IMR-90 (cell line): ENCODE results near the gene URM1. TPM values are rescaled to one million over a fixed set of nuclear protein-coding genes. Genes with fewer than 3 reads are reported as not detected.

Experiments used
- ATAC-seq: fragments of 200-7000 bp; cut with Tn5 transposase; 2 replicates; pipeline ENCODE4 v1.9.1; 2020; ENCODE audit warnings: low read depth, mild to moderate bottlenecking, moderate library complexity
- BruUV-seq: library from RNA; stranded (reverse); fragments of 400-500 nt; replicated peaks from 2 replicates; lab custom pipeline; 2021; lab: Mats Ljungman, UMichigan
- CTCF ChIA-PET: fragments of 300-600 bp; formaldehyde crosslinking; extraction: SDS; loops from one replicate; lab custom pipeline; 2021; ENCODE audit warnings: antibody characterized with exemption; lab: Yijun Ruan, JAX
- POLR2A ChIA-PET: fragments of 300-600 bp; sonication (Branson Sonifier 250); formaldehyde crosslinking; loops from one replicate; lab custom pipeline; 2022; ENCODE audit warnings: antibody characterized with exemption; ENCODE audit not compliant: unreplicated experiment; lab: Charles Lee
- DNase-seq: peaks from one replicate; pipeline ENCODE4 v3.0.0; 2013
- H2AFZ ChIP-seq: replicated peaks from 2 replicates; pipeline ENCODE3; 2013; ENCODE audit warnings: low read length, mild to moderate bottlenecking; ENCODE audit not compliant: poor library complexity
- H2AK5ac ChIP-seq: 2 replicates; pipeline ENCODE4 v1.6.1; 2013; ENCODE audit warnings: low read depth, low read length, inconsistent platforms
- H2AK9ac ChIP-seq: replicated peaks from 2 replicates; pipeline ENCODE3; 2013; ENCODE audit warnings: mild to moderate bottlenecking, low read depth, low read length, moderate library complexity; ENCODE audit not compliant: poor library complexity
- H2BK120ac ChIP-seq: 2 replicates; pipeline ENCODE4 v1.6.1; 2013; ENCODE audit warnings: low read depth, low read length, inconsistent platforms
- H2BK15ac ChIP-seq: 3 replicates; pipeline ENCODE4 v1.6.1; 2013; ENCODE audit warnings: low read depth, low read length, inconsistent platforms
- H2BK20ac ChIP-seq: 2 replicates; pipeline ENCODE4 v1.6.1; 2013; ENCODE audit warnings: low read depth, mild to moderate bottlenecking, inconsistent platforms, low read length, moderate library complexity
- H2BK5ac ChIP-seq: 2 replicates; pipeline ENCODE4 v1.6.1; 2013; ENCODE audit warnings: mild to moderate bottlenecking, low read depth, low read length, inconsistent platforms; ENCODE audit not compliant: poor library complexity, severe bottlenecking
- H3K14ac ChIP-seq: replicated peaks from 2 replicates; pipeline ENCODE4 v1.6.1; 2013; ENCODE audit warnings: low read depth, low read length, inconsistent platforms
- H3K18ac ChIP-seq: 2 replicates; pipeline ENCODE4 v1.6.1; 2013; ENCODE audit warnings: low read depth, low read length, control low read depth
- H3K23ac ChIP-seq: 2 replicates; pipeline ENCODE4 v1.6.1; 2013; ENCODE audit warnings: low read depth, low read length, inconsistent platforms
- H3K27ac ChIP-seq: 2 replicates; pipeline ENCODE4 v1.5.1; 2013; ENCODE audit warnings: mild to moderate bottlenecking, control low read depth, low read length; ENCODE audit not compliant: insufficient read depth
- H3K27me3 ChIP-seq: 2 replicates; pipeline ENCODE4 v1.6.1; 2013; ENCODE audit warnings: low read length; ENCODE audit not compliant: control insufficient read depth, insufficient read depth
- H3K36me3 ChIP-seq: 2 replicates; pipeline ENCODE4 v1.6.1; 2013; ENCODE audit warnings: low read length, mixed read lengths; ENCODE audit not compliant: control insufficient read depth, insufficient read depth
- H3K4ac ChIP-seq: 2 replicates; pipeline ENCODE4 v1.6.1; 2013; ENCODE audit warnings: low read depth, low read length, inconsistent platforms
- H3K4me1 ChIP-seq: 2 replicates; pipeline ENCODE4 v1.6.1; 2013; ENCODE audit warnings: low read length, mixed read lengths; ENCODE audit not compliant: control insufficient read depth, insufficient read depth
- H3K4me2 ChIP-seq: 2 replicates; pipeline ENCODE4 v1.6.1; 2013; ENCODE audit warnings: low read depth, mild to moderate bottlenecking, control low read depth, low read length, moderate library complexity
- H3K4me3 ChIP-seq: 2 replicates; pipeline ENCODE4 v1.5.1; 2013; ENCODE audit warnings: low read depth, mild to moderate bottlenecking, control low read depth, low read length, moderate library complexity; ENCODE audit not compliant: insufficient read depth
- H3K56ac ChIP-seq: 2 replicates; pipeline ENCODE4 v1.6.1; 2013; ENCODE audit warnings: low read length, inconsistent platforms; ENCODE audit not compliant: insufficient read depth; ENCODE audit errors: extremely low read depth
- H3K79me1 ChIP-seq, 2 experiments: 2 replicates each; pipeline ENCODE4 v1.6.1; 2013; ENCODE audit warnings: low read length in 2 of 2, inconsistent platforms in 1 of 2, low read depth in 1 of 2
- H3K9ac ChIP-seq: 2 replicates; pipeline ENCODE4 v1.6.1; 2013; ENCODE audit warnings: low read depth, low read length, control low read depth
- H3K9me1 ChIP-seq: 2 replicates; pipeline ENCODE4 v1.6.1; 2013; ENCODE audit warnings: low read length, inconsistent platforms; ENCODE audit not compliant: insufficient read depth
- H3K9me3 ChIP-seq: 2 replicates; pipeline ENCODE4 v1.6.1; 2013; ENCODE audit warnings: low read length; ENCODE audit not compliant: control insufficient read depth, insufficient read depth
- H4K20me1 ChIP-seq: 2 replicates; pipeline ENCODE4 v1.6.1; 2013; ENCODE audit warnings: low read length, inconsistent platforms; ENCODE audit not compliant: insufficient read depth
- H4K5ac ChIP-seq: 2 replicates; pipeline ENCODE4 v1.6.1; 2013; ENCODE audit warnings: mild to moderate bottlenecking, low read depth, low read length, control low read depth
- H4K8ac ChIP-seq, 2 experiments: 2 replicates each; pipeline ENCODE4 v1.6.1; 2013; ENCODE audit warnings: low read depth in 2 of 2, low read length in 2 of 2, control low read depth in 1 of 2, inconsistent platforms in 1 of 2
- H4K91ac ChIP-seq: 2 replicates; pipeline ENCODE4 v1.6.1; 2013; ENCODE audit warnings: low read depth, low read length, inconsistent platforms; ENCODE audit not compliant: insufficient read depth
- BHLHE40 ChIP-seq: fragments of 150-350 bp; IDR thresholded peaks from 2 replicates; pipeline ENCODE4 v1.6.1; 2016; ENCODE audit warnings: mild to moderate bottlenecking, low read depth, low read length
- CHD1 ChIP-seq: IDR thresholded peaks from 2 replicates; pipeline ENCODE4 v1.6.1; 2012; ENCODE audit warnings: low read depth, low read length, improper control_type of control experiment
- ELK1 ChIP-seq: fragments of 150-350 bp; IDR thresholded peaks from 2 replicates; pipeline ENCODE4 v1.6.1; 2016; ENCODE audit warnings: low read depth, mild to moderate bottlenecking, low read length, moderate library complexity, borderline replicate concordance
- FOS ChIP-seq: fragments of 150-350 bp; IDR thresholded peaks from 2 replicates; pipeline ENCODE4 v1.6.1; 2016; ENCODE audit warnings: low read depth, low read length
- MAFK ChIP-seq: IDR thresholded peaks from 2 replicates; pipeline ENCODE4 v1.6.1; 2012; ENCODE audit warnings: low read depth, low read length, improper control_type of control experiment
- MAZ ChIP-seq: IDR thresholded peaks from 2 replicates; pipeline ENCODE4 v1.6.1; 2012; ENCODE audit warnings: low read depth, mild to moderate bottlenecking, low read length, improper control_type of control experiment, moderate library complexity, borderline replicate concordance
- MXI1 ChIP-seq: IDR thresholded peaks from 2 replicates; pipeline ENCODE4 v1.6.1; 2012; ENCODE audit warnings: low read depth, mild to moderate bottlenecking, low read length, moderate library complexity, borderline replicate concordance
- POLR2A ChIP-seq: IDR thresholded peaks from 2 replicates; pipeline ENCODE4 v1.6.1; 2012; ENCODE audit warnings: mild to moderate bottlenecking, low read depth, low read length
- RAD21 ChIP-seq: IDR thresholded peaks from 2 replicates; pipeline ENCODE4 v1.6.1; 2012; ENCODE audit warnings: low read length, improper control_type of control experiment
- RFX5 ChIP-seq: IDR thresholded peaks from 2 replicates; pipeline ENCODE4 v1.8.0; 2012; ENCODE audit warnings: low read depth, mild to moderate bottlenecking, low read length, moderate library complexity
- WGBS, 2 experiments: methylation state at CpG; one replicate each; pipeline versions ENCODE4 v1.1.5 to v1.1.7; 2013; ENCODE audit warnings: missing lambda C conversion rate in 2 of 2; ENCODE audit not compliant: insufficient read length in 1 of 2; ENCODE audit errors: extremely low coverage in 2 of 2; 5-methylcytosine and 5-hydroxymethylcytosine counted together
- dilution Hi-C: fragments of 300-500 bp; cut with HindIII; formaldehyde crosslinking; loops from one replicate; pipeline ENCODE4 v1.14.3; 2018; ENCODE audit warnings: low sequenced_read_pairs; ENCODE audit not compliant: unreplicated experiment
- in situ Hi-C: fragments of 300-500 bp; cut with MboI; formaldehyde crosslinking; loops from 3 replicates; pipeline ENCODE4 v1.14.3; 2019; ENCODE audit warnings: low sequenced_read_pairs, inconsistent platforms, mixed read lengths
- intact Hi-C: fragments of 100-400 bp; cut with micrococcal nuclease; formaldehyde crosslinking; loops from 2 replicates; pipeline ENCODE4 v1.10.0; 2022
- polyA plus RNA-seq, 3 experiments: library from polyadenylated mRNA; depleted of rRNA; stranded (reverse); fragments of >200 nt; gene quantifications; 2 replicates each; pipeline ENCODE4 v1.2.3, GENCODE V29; 2012; ENCODE audit warnings: low replicate concordance in 1 of 3
- total RNA-seq: library from RNA; depleted of rRNA; stranded (reverse); fragments of >200 nt; gene quantifications from 2 replicates; pipeline ENCODE4 v1.2.3, GENCODE V29; 2012
- TF ChIP-seq, protein P1 (sequence below): fragments of 150-350 bp; IDR thresholded peaks from 2 replicates; pipeline ENCODE4 v1.6.1; 2017; ENCODE audit warnings: mild to moderate bottlenecking, antibody characterized with exemption, low read length, low read depth
- TF ChIP-seq, protein P2 (sequence below): conservative IDR thresholded peaks from 2 replicates; pipeline ENCODE4 v1.5.1; 2012; ENCODE audit warnings: mild to moderate bottlenecking, low read depth, low read length, improper control_type of control experiment

URM1 gene
- total and polyA plus RNA-seq, 2 of the 4 experiments (the other 2 are of a cell fraction) = 33.2 to 66.9 TPM

GRCh38 chr9:128429513-128430086 lies 58.4 kb downstream of the URM1 start:
- dilution Hi-C loops = no loop called here
- in situ Hi-C loops = no loop called here

More at GRCh38 chr9:128429513-128430086, 58.4 kb downstream of the URM1 start:
- no peak overlapping the region for H2AFZ ChIP-seq
- H3K36me3 ChIP-seq = peaks cover 20% of the 10 kb centered on the region
- no peak overlapping the region for H3K9ac ChIP-seq
- no peaks in the 10 kb centered on the region for H3K79me1 ChIP-seq
- no peaks in the 10 kb centered on the region for H4K20me1 ChIP-seq
- no peak overlapping the region for H4K91ac ChIP-seq
- no peak overlapping the region for H2AK5ac ChIP-seq
- ChIA-PET CTCF (no interaction called here), POLR2A (no interaction called here)
- TF ChIP-seq CHD1 (no peak), RAD21 (no peak), RFX5 (no peak), FOS (no peak), MXI1 (no peak), MAZ (no peak), MAFK (no peak), ELK1 (no peak), POLR2A (no peak), BHLHE40 (no peak)
- TF ChIP-seq, protein P1, sequence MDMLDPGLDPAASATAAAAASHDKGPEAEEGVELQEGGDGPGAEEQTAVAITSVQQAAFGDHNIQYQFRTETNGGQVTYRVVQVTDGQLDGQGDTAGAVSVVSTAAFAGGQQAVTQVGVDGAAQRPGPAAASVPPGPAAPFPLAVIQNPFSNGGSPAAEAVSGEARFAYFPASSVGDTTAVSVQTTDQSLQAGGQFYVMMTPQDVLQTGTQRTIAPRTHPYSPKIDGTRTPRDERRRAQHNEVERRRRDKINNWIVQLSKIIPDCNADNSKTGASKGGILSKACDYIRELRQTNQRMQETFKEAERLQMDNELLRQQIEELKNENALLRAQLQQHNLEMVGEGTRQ = no peak
- TF ChIP-seq, protein P2, sequence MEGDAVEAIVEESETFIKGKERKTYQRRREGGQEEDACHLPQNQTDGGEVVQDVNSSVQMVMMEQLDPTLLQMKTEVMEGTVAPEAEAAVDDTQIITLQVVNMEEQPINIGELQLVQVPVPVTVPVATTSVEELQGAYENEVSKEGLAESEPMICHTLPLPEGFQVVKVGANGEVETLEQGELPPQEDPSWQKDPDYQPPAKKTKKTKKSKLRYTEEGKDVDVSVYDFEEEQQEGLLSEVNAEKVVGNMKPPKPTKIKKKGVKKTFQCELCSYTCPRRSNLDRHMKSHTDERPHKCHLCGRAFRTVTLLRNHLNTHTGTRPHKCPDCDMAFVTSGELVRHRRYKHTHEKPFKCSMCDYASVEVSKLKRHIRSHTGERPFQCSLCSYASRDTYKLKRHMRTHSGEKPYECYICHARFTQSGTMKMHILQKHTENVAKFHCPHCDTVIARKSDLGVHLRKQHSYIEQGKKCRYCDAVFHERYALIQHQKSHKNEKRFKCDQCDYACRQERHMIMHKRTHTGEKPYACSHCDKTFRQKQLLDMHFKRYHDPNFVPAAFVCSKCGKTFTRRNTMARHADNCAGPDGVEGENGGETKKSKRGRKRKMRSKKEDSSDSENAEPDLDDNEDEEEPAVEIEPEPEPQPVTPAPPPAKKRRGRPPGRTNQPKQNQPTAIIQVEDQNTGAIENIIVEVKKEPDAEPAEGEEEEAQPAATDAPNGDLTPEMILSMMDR = no peak
- no peaks in the 10 kb centered on the region for H3K9me3 ChIP-seq
- no peak overlapping the region for H3K56ac ChIP-seq
- H2AK9ac ChIP-seq = no peak overlapping the region
- H4K8ac ChIP-seq = no peak overlapping the region
- H4K5ac ChIP-seq = no peak overlapping the region
- H3K4me1 ChIP-seq = no peaks in the 10 kb centered on the region
- H3K18ac ChIP-seq = no peak overlapping the region
- no TSS peak for BruUV-seq
- H3K4me3 ChIP-seq = no peak overlapping the region
- no peak overlapping the region for H3K27ac ChIP-seq
- H3K4ac ChIP-seq = no peak overlapping the region
- no peak for ATAC-seq
- H3K23ac ChIP-seq = no peak overlapping the region
- H2BK15ac ChIP-seq = no peak overlapping the region
- no peak overlapping the region for H3K4me2 ChIP-seq
- WGBS, 2 experiments = no CpG with 5 or more reads among the region's 13 CpGs
- H3K14ac ChIP-seq = no peak overlapping the region
- H2BK20ac ChIP-seq = no peak overlapping the region
- H2BK120ac ChIP-seq = no peak overlapping the region
- intact Hi-C loops = no loop called here
- H3K9me1 ChIP-seq = no peaks in the 10 kb centered on the region
- H2BK5ac ChIP-seq = no peak overlapping the region
- no peak for DNase-seq
- H3K27me3 ChIP-seq = no peaks in the 10 kb centered on the region
